HG03045 (cell line): ENCODE results near the gene PACS2.

ENCODE experiments used
- ATAC-seq: cut with Tn5 transposase; IDR thresholded peaks from one replicate; pipeline ENCODE4 v1.9.1; 2021; ENCODE audit warnings: mild to moderate bottlenecking, moderate library complexity; ENCODE audit not compliant: unreplicated experiment

PACS2 gene

GRCh38 chr14:105384041-105384557, 69.6 kb downstream of the PACS2 start:
- no peak for ATAC-seq

- ATAC-seq, result no peak
Observed at GRCh38 chr14:105384605-105385321, 70.2 kb downstream of the PACS2 start.

- no peak for ATAC-seq
Observed at GRCh38 chr14:105385322-105385637, 70.7 kb downstream of the PACS2 start.

- no peak for ATAC-seq
Observed at GRCh38 chr14:105385698-105386365, 71.3 kb downstream of the PACS2 start.

- no peak for ATAC-seq
Observed at GRCh38 chr14:105386581-105387529, 72.3 kb downstream of the PACS2 start.

- no peak for ATAC-seq
Observed at GRCh38 chr14:105387530-105387922, 73.0 kb downstream of the PACS2 start.

- no peak for ATAC-seq
Observed at GRCh38 chr14:105388110-105388951, 73.8 kb downstream of the PACS2 start.

GRCh38 chr14:105388976-105389375, 74.4 kb downstream of the PACS2 start:
- no peak for ATAC-seq

- ATAC-seq, result no peak
Observed at GRCh38 chr14:105389534-105389933, 75.0 kb downstream of the PACS2 start.

- no peak for ATAC-seq
Observed at GRCh38 chr14:105389976-105390848, 75.7 kb downstream of the PACS2 start.

GRCh38 chr14:105390849-105391500, 76.4 kb downstream of the PACS2 start:
- no peak for ATAC-seq

GRCh38 chr14:105391541-105391940, 77.0 kb downstream of the PACS2 start:
- ATAC-seq, result no peak

GRCh38 chr14:105392131-105393090, 77.9 kb downstream of the PACS2 start:
- ATAC-seq, result no peak

GRCh38 chr14:105393151-105393550, 78.6 kb downstream of the PACS2 start:
- ATAC-seq, result no peak

GRCh38 chr14:105394714-105395537, 80.4 kb downstream of the PACS2 start:
- no peak for ATAC-seq

GRCh38 chr14:105395538-105395854, 80.9 kb downstream of the PACS2 start:
- no peak for ATAC-seq

- ATAC-seq, result no peak
Observed at GRCh38 chr14:105397350-105397931, 82.9 kb downstream of the PACS2 start.
